HK-2 (cell line): Measurements from ENCODE around the gene AIRE.
"Not testable (repeated sequence)": the region's sequence is repeated elsewhere in the genome, so short reads cannot be mapped to it uniquely, and the experiment has no call there.

Source experiments
- DNase-seq: peaks from one replicate; pipeline ENCODE4 v3.0.0-alpha.2; 2018; ENCODE audit not compliant: unreplicated experiment

Gene AIRE

DNA sequence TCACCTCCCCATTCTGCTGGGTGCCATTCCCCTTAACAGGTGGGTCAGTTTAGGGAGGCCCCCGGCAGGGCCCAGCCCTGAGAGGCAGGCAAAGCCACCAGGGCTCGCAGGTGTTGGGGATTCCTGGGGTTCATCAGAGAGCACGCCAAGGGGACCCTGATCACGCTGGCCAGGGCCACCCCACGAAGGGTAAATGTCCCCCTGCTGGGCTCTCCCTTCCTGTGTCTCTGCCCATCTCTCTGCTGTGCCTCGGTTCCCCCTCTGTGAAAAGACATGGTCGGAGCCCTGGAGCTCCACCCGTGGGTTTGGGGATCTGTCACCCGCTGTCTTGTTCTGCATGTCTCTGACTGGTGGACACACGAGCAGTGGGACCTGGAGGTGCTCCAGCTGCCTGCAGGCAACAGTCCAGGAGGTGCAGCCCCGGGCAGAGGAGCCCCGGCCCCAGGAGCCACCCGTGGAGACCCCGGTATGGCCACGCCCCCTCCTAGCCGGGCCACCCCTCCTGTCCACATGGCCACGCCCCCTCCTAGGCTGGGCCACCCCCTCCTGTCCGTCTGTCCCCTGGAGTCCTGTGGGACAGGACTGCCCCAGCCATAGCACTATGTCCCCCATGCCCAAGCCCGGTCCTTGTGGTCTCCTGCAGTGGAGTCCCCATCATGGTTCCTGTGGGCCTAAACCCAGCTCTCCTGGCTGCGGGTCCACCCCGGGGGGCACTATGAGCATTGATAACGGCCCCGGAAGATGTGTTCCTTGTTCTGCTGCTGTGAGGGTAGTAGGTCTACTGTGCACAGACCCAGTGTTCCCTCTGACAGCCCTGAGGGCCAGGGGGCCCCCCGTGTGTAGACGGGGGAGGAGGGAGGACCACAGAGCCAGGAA, 6.5 kb downstream of the AIRE start:
- no peak for DNase-seq

- no peak for DNase-seq
Measured at GRCh38 chr21:44292812-44293195, 7.1 kb downstream of the AIRE start.

DNA sequence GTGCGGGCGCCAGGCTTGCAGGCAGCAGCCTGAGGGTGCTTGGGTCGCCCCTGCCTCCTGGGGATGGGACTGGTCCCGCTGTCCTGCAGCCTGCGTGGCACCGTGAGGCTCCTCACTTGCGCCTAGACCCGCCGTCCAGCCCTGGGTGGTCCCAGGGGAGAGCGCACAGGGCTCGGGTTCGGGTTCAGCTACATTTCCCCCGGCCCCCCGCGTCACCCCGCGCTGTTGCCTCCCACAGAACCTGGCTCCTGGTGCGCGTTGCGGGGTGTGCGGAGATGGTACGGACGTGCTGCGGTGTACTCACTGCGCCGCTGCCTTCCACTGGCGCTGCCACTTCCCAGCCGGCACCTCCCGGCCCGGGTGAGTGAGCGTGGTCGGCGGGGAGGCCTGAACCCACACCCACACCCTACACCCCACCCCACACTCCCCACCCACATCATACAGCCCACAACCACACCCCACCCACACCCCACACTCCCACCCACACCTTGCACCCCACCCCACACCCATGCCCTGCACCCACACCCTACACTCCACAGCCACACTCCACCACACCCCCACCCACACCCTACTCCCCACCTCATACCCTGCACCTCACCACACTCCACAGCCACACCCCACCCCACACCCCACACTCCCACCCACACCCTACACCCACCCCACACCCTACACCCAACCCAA, 8.0 kb downstream of the AIRE start:
- DNase-seq: no peak

DNA sequence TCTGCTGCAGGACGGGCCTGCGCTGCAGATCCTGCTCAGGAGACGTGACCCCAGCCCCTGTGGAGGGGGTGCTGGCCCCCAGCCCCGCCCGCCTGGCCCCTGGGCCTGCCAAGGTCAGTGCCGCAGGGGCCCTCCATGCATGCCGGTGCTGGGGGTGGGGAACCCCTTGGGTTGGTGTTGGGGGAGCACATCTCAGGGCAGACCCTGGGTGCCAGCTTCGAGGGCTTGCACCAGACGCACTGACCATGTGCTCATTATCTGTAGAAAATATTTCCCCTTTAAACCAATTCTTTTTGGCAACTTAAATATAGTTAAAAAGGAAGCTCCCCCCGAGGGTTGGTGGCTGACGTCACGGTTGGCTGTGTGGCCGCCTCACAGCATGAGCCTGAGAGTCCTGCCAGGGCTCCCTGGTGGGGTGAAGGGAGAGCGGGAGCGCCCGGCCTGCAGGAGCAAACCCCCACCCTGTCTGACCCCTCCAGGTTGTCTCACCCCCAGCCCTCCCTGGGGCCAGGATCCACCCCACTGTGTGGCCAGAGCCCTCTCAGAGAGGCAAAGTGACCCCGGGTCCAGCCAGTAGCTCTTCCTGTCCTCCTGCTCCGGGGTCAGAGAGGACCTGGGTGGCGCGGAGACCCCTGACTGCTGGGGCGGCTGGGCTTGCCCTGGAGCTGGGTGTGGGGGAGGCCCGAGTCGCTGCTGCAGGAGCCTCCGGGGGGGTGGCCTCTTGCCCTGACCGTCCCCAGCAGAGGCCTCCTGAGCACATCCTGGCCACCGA, 8.9 kb downstream of the AIRE start:
- DNase-seq: no peak

- DNase-seq: no peak
Measured at GRCh38 chr21:44295163-44295573, 9.5 kb downstream of the AIRE start.

DNA sequence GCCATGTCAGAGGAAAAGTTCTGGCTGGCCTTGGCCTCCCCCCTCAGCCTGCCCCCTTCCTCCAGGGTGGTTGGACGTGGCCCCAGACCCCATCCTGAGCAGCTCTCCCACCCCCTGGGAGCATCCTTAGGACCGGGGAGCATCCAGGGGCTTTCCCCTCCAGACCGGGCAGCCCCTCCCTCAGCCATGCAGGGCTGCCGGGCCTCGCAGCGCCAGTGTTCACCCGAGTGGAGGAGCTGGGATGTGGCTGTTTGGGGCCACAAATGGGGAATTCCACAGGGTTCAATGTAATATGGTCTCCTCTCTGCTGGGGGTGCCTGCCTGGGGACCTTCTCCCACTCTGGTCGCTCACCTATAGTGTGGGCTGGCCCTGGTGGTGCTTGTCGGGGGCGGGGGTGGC, 10.0 kb downstream of the AIRE start:
- no peak for DNase-seq

DNA sequence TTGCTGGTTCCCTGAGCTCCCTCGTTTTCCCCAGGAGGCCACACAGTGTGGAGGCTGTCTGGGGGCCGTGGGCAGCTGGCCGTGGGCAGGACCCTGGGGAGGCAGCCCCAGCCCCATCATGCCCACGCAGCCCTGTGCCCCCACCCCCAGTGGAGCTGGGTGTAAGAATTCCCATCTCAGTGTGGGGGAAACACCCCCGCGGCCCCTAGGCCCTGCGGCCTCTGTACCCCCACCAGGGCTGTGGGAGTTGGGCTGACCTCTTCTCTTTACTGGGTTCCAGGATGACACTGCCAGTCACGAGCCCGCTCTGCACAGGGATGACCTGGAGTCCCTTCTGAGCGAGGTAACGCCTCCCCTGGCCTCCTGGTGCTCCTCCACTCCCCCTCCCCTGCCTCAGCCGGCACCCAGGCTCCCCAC, 10.4 kb downstream of the AIRE start:
- DNase-seq: no peak

DNA sequence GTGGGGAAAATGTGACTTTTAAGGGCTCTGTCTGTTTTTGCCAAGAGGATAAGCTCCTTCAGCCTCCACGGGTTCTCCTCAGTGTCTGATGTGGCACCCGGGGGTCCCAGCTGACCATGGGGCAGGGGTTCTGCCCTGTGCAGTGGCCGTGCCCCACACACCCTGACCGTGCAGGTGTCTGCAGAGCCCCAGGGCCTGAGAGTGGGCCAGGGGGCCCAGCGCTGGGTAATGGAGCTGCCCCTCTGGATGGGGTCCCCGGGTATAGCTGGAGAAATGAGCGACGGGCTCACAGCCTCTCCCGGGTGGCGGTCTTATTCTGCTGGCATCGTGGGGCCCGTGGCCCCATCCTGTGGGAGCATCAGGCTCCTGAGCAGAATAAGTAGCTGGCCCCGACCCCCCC, 11.2 kb downstream of the AIRE start:
- DNase-seq: no peak

DNA sequence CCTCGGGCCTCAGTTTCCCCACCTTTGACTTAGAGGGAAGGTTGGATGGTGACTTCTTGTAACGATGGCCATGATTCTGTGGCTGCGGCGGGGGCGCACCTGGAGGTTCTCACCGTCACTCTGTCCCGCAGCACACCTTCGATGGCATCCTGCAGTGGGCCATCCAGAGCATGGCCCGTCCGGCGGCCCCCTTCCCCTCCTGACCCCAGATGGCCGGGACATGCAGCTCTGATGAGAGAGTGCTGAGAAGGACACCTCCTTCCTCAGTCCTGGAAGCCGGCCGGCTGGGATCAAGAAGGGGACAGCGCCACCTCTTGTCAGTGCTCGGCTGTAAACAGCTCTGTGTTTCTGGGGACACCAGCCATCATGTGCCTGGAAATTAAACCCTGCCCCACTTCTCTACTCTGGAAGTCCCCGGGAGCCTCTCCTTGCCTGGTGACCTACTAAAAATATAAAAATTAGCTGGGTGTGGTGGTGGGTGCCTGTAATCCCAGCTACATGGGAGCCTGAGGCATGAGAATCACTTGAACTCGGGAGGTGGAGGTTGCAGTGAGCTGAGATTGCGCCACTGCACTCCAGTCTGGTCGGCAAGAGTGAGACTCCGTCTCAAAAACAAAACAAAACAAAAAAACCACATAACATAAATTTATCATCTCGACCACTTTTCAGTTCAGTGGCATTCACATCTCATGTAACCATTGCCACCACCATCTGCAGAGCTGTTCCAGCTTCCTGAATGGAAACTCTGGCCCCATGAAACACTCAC, 12.0 kb downstream of the AIRE start:
- DNase-seq: peak; percentile 71

DNA sequence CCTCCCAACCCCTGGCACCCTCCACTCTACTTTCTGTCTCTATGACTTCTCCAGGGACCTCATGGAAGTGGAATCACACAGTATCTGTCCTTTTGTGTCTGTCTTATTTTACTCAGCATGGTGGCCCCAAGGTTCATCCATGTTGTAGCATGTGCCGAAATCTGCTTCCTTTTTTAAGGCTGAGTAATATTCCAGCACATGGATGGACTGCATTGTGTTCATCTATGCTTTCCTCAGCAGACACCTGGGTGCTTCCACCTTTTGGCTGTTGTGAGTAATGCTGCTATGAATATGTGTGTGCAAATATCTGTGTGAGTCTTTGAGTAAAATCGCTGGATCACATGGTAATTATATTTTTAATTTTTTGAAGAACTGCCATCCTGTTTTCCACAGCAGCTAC, 12.6 kb downstream of the AIRE start:
- no peak for DNase-seq

DNA sequence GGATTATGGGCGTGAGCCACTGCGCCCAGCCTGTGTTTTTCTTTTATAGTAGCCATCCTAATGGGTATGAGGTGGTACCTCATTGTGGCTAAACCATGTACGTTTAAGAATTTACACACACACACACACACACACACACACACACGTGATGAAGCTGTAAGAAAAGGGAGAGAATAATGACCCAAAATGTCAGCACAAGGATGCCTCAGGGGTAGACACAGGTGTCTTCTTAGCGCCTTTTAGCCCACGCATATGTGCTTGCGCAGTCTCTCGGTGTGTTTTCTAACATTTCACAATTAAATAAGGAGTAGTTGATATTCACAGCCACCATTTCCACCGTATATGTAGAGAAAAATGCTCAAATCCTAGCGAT, 13.4 kb downstream of the AIRE start:
- DNase-seq: no peak

- peak; percentile 71 for DNase-seq
Measured at GRCh38 chr21:44299458-44300261, 14.0 kb downstream of the AIRE start, which contains the start of gene PFKL. TSS of gene PFKL (plus strand) at chr21:44300053. CDS start at chr21:44300106, 53 bp downstream.

DNA sequence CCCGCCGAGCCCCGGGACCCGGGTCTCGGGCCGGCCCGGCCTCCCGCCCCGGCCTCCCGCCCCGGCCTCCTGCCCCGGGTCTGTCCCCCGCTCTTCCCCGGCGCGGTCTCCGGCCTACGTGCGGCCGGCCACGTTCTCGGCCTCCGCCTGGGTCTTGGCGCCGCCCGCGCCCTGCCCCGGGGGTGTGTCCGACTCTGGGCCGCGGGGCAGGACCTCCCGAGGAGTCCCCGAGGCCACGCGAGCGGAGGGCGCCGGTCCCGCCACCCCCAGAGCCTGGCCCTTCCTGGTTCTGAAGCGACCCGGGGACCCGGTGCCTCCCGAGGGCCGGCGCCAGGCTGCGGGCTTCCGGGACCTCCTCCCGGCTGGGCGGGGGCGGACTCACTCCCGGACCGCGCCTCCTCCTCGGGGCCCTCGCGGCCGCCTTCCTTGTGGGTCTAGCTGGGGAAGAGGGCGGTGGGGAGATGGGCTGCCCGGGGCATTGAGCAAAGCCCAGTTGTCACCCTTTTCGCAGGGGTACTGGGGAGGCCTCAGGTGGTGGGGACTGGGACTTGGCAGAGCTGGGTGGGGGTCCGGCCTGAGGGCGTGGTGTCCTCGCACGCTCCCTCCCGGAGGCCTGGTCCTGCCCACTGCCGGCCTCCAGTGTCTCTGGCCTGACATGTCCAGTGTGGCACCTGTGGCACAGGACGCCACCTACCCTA, 14.7 kb downstream of the AIRE start:
- DNase-seq: peak; percentile 67

GRCh38 chr21:44301141-44301540, 15.5 kb downstream of the AIRE start:
- no peak for DNase-seq

DNA sequence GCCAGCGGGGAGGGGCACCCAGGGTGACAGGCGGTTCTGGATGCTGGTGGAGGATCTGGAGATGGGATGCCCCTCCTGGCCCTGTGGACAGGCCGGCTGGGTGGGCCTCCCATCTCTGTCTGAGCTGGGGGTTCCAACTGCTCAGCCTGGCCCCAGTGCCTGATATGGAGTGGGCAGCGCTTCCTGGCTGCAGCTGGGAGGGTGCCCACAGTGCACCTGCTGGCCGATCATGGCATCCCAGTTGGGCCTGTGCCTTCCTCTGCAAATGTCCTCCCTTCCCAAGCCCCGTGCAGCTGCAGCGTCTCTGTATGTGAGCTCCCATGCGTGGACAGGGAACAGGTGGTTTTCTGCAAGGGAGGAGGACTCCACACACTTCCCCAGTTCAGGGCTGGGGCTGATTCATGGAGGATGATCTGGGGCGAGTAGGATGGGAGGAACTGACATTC, 16.3 kb downstream of the AIRE start:
- no peak for DNase-seq

- DNase-seq: not testable (repeated sequence)
Measured at GRCh38 chr21:44302573-44303401, 17.1 kb downstream of the AIRE start.

DNA sequence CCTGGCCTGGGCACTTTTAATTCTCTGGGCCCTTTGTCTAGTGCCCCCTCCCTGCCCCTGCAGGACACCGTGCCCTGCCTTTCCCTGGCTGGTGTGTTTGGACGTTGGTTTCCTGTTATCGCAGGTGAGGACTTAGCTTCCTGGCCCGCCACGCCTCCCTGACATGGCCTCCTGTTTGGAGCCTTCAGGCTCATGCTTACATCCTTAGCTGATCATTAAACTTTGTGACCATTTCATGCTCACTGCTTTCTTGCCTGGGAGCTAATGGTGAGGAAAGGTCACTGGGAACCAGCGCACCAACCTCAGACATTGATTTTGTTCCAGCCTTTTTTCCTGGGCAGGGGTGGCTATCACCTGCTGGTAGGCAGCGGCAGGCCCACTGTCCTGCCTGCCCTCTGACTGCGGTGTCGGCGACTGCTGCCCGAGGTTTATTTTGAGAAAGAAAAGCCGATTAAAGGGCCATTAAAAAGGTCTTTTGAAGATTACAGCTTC, 17.9 kb downstream of the AIRE start:
- DNase-seq: peak; percentile 44

DNA sequence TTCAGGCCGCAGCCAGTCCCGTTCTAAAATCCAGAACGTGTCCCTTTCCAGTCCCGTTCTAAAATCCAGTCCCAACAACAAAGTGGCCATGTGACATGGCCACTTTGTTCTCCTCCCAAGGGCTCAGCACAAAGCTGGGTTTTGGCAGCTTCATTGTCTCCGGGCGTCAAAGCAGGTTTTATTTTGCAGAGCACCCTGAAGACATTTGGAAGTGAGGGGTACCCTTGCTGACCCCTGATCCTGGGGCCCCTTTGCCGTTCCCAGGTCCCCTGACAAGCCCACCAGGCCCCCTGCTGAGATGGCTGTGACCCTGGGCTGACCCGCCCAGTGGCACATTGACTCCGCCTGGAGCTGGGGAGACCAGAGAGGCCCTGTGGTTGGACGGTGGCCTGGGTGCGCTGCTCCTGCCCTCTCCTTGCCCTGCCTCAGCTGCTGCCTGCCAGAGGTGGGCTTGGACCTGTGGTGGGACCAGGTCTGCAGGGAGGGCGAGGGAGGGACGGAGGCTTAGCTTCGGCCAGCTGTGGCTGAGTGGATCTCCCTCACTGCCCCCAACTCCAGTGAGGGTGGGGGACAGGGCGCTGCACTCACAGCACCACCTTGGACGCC, 18.4 kb downstream of the AIRE start:
- no peak for DNase-seq

GRCh38 chr21:44304877-44305293, 19.2 kb downstream of the AIRE start:
- DNase-seq: peak; percentile 17
